Stimulated activated CD4-positive, alpha-beta T cell treated with anti-CD3 and anti-CD28 coated beads, Interleukin-15, amount 100 ng/mL, for 48 hours (primary cell): ENCODE data around the gene C5orf15.
A peak's percentile ranks its signal among the peaks of the same experiment; 100 is the strongest.
"Not testable (repeated sequence)": the region's sequence is repeated elsewhere in the genome, so short reads cannot be mapped to it uniquely, and the experiment has no call there.

Source experiments
- DNase-seq, 2 donors: peaks; one replicate each; pipeline ENCODE4 v3.0.0-alpha.2; 2020; ENCODE audit warnings: low read depth in 2 of 2

C5orf15 gene

GRCh38 chr5:133963493-133964128 lies 4.8 kb downstream of the C5orf15 start:
- DNase-seq = no peak

- no peak for DNase-seq
These were observed 5.5 kb downstream of the C5orf15 start for GRCh38 chr5:133962801-133963476.

- no peak for DNase-seq
These were observed 6.3 kb downstream of the C5orf15 start for GRCh38 chr5:133962131-133962530.

GRCh38 chr5:133959643-133960042 lies 8.8 kb downstream of the C5orf15 start:
- DNase-seq = no peak

GRCh38 chr5:133957591-133957990 lies 10.8 kb downstream of the C5orf15 start:
- DNase-seq = no peak

GRCh38 chr5:133957080-133957479 lies 11.3 kb downstream of the C5orf15 start:
- DNase-seq = no peak

GRCh38 chr5:133956196-133956595 lies 12.2 kb downstream of the C5orf15 start:
- not testable (repeated sequence) for DNase-seq

- DNase-seq = no peak
These were observed 14.8 kb downstream of the C5orf15 start for GRCh38 chr5:133953568-133954145.

GRCh38 chr5:133952729-133953567 lies 15.5 kb downstream of the C5orf15 start:
- no peak for DNase-seq

GRCh38 chr5:133950821-133951612 lies 17.4 kb downstream of the C5orf15 start:
- no peak for DNase-seq

GRCh38 chr5:133948721-133949120 lies 19.7 kb downstream of the C5orf15 start:
- no peak for DNase-seq

- DNase-seq = no peak
These were observed 21.0 kb downstream of the C5orf15 start for GRCh38 chr5:133947431-133947841.

- DNase-seq = no peak
These were observed 22.9 kb downstream of the C5orf15 start for GRCh38 chr5:133945568-133945967.

- peak; percentile 22 to 47 for DNase-seq
These were observed 23.9 kb downstream of the C5orf15 start for GRCh38 chr5:133944263-133945185.

GRCh38 chr5:133943475-133943817 lies 25.0 kb downstream of the C5orf15 start:
- DNase-seq = no peak

GRCh38 chr5:133942614-133943474 lies 25.6 kb downstream of the C5orf15 start:
- DNase-seq = no peak

GRCh38 chr5:133941456-133942196 lies 26.8 kb downstream of the C5orf15 start:
- DNase-seq = no peak

GRCh38 chr5:133939668-133940067 lies 28.8 kb downstream of the C5orf15 start:
- DNase-seq = no peak

- no peak for DNase-seq
These were observed 29.5 kb downstream of the C5orf15 start for GRCh38 chr5:133938929-133939328.
